Activated naive CD8-positive, alpha-beta T cell treated with anti-CD3 and anti-CD28 coated beads for 36 hours (primary cell): ENCODE measurements around the gene ETV6. TPM values are rescaled to one million over a fixed set of nuclear protein-coding genes. Genes with fewer than 3 reads are reported as not detected.
"Not testable (repeated sequence)": the region's sequence is repeated elsewhere in the genome, so short reads cannot be mapped to it uniquely, and the experiment has no call there.

Experiments
- DNase-seq: peaks from one replicate; pipeline ENCODE4 v3.0.0; 2021
- H3K27ac Mint-ChIP-seq: one replicate; pipeline ENCODE4 v1.8.0; 2022; ENCODE audit warnings: mild to moderate bottlenecking, moderate library complexity, mixed read lengths
- H3K27me3 Mint-ChIP-seq: one replicate; pipeline ENCODE4 v1.8.0; 2022; ENCODE audit warnings: mild to moderate bottlenecking, mixed read lengths
- H3K36me3 Mint-ChIP-seq: one replicate; pipeline ENCODE4 v1.8.0; 2021; ENCODE audit warnings: mild to moderate bottlenecking, mixed read lengths
- H3K4me1 Mint-ChIP-seq: one replicate; pipeline ENCODE4 v1.8.0; 2021; ENCODE audit warnings: mixed read lengths
- H3K4me3 Mint-ChIP-seq: one replicate; pipeline ENCODE4 v1.8.0; 2022; ENCODE audit warnings: mild to moderate bottlenecking, moderate library complexity, mixed read lengths
- H3K9me3 Mint-ChIP-seq: one replicate; pipeline ENCODE4 v1.8.0; 2022; ENCODE audit warnings: mixed read lengths
- total RNA-seq, 2 experiments: library from RNA; stranded (reverse); gene quantifications; one replicate each; pipeline ENCODE4 v1.2.3, GENCODE V29; 2021

Gene ETV6
- total RNA-seq: 10 to 100 TPM; 21.6 to 23.7 TPM

- peaks cover 33% of the 10 kb centered on the region for H3K4me1 Mint-ChIP-seq
- peaks cover 3% of the 10 kb centered on the region for H3K36me3 Mint-ChIP-seq
- H3K27me3 Mint-ChIP-seq: no peaks in the 10 kb centered on the region
- H3K27ac Mint-ChIP-seq: peak within 1 kb of the TSS; percentile 97
- peak; percentile 82 for DNase-seq
- peak within 1 kb of the TSS; percentile 91 for H3K4me3 Mint-ChIP-seq
- no peaks in the 10 kb centered on the region for H3K9me3 Mint-ChIP-seq
Measured at GRCh38 chr12:11649413-11650285, at the start of gene ETV6. ETV6 (plus strand) TSS chr12:11649674; CDS start chr12:11650128, 454 bp downstream.

- H3K27ac Mint-ChIP-seq: no peak overlapping the region
- H3K4me1 Mint-ChIP-seq: peaks cover 9% of the 10 kb centered on the region
- no peaks in the 10 kb centered on the region for H3K9me3 Mint-ChIP-seq
- no peak for DNase-seq
- no peaks in the 10 kb centered on the region for H3K36me3 Mint-ChIP-seq
- H3K27me3 Mint-ChIP-seq: no peaks in the 10 kb centered on the region
- H3K4me3 Mint-ChIP-seq: no peak overlapping the region
Measured at GRCh38 chr12:11600199-11600598, 49.3 kb upstream of the ETV6 start.

- no peaks in the 10 kb centered on the region for H3K27me3 Mint-ChIP-seq
- no peak overlapping the region for H3K27ac Mint-ChIP-seq
- H3K4me1 Mint-ChIP-seq: peaks cover 9% of the 10 kb centered on the region
- no peak overlapping the region for H3K4me3 Mint-ChIP-seq
- H3K9me3 Mint-ChIP-seq: no peaks in the 10 kb centered on the region
- no peaks in the 10 kb centered on the region for H3K36me3 Mint-ChIP-seq
- DNase-seq: no peak
Measured at GRCh38 chr12:11601647-11602046, 47.8 kb upstream of the ETV6 start.

GRCh38 chr12:11607313-11608081, 42.0 kb upstream of the ETV6 start:
- no peaks in the 10 kb centered on the region for H3K4me1 Mint-ChIP-seq
- no peak for DNase-seq
- no peaks in the 10 kb centered on the region for H3K36me3 Mint-ChIP-seq
- no peaks in the 10 kb centered on the region for H3K27me3 Mint-ChIP-seq
- H3K9me3 Mint-ChIP-seq: no peaks in the 10 kb centered on the region
- H3K4me3 Mint-ChIP-seq: no peak overlapping the region
- no peak overlapping the region for H3K27ac Mint-ChIP-seq

- no peaks in the 10 kb centered on the region for H3K36me3 Mint-ChIP-seq
- no peak overlapping the region for H3K4me3 Mint-ChIP-seq
- no peak for DNase-seq
- no peaks in the 10 kb centered on the region for H3K9me3 Mint-ChIP-seq
- no peaks in the 10 kb centered on the region for H3K4me1 Mint-ChIP-seq
- H3K27ac Mint-ChIP-seq: no peak overlapping the region
- H3K27me3 Mint-ChIP-seq: no peaks in the 10 kb centered on the region
Measured at GRCh38 chr12:11609045-11609444, 40.4 kb upstream of the ETV6 start.

GRCh38 chr12:11615481-11615880, 34.0 kb upstream of the ETV6 start:
- DNase-seq: no peak
- no peak overlapping the region for H3K27ac Mint-ChIP-seq
- H3K27me3 Mint-ChIP-seq: no peaks in the 10 kb centered on the region
- H3K4me3 Mint-ChIP-seq: no peak overlapping the region
- H3K9me3 Mint-ChIP-seq: no peaks in the 10 kb centered on the region
- H3K4me1 Mint-ChIP-seq: no peaks in the 10 kb centered on the region
- H3K36me3 Mint-ChIP-seq: no peaks in the 10 kb centered on the region

GRCh38 chr12:11618046-11618445, 31.4 kb upstream of the ETV6 start:
- DNase-seq: no peak
- H3K27me3 Mint-ChIP-seq: no peaks in the 10 kb centered on the region
- H3K4me3 Mint-ChIP-seq: no peak overlapping the region
- no peak overlapping the region for H3K27ac Mint-ChIP-seq
- H3K9me3 Mint-ChIP-seq: no peaks in the 10 kb centered on the region
- no peaks in the 10 kb centered on the region for H3K36me3 Mint-ChIP-seq
- peaks cover 3% of the 10 kb centered on the region for H3K4me1 Mint-ChIP-seq

GRCh38 chr12:11621797-11622423, 27.6 kb upstream of the ETV6 start:
- Mint-ChIP-seq H3K27ac (no peak overlapping the region), H3K36me3 (no peaks in the 10 kb centered on the region), H3K4me3 (no peak overlapping the region), H3K9me3 (no peaks in the 10 kb centered on the region), H3K27me3 (peaks cover 3% of the 10 kb centered on the region), H3K4me1 (peaks cover 3% of the 10 kb centered on the region)
- peak; percentile 14 for DNase-seq

GRCh38 chr12:11622876-11623281, 26.6 kb upstream of the ETV6 start:
- Mint-ChIP-seq H3K36me3 (no peaks in the 10 kb centered on the region), H3K27me3 (peaks cover 3% of the 10 kb centered on the region), H3K4me1 (peaks cover 3% of the 10 kb centered on the region), H3K9me3 (no peaks in the 10 kb centered on the region), H3K27ac (no peak overlapping the region), H3K4me3 (no peak overlapping the region)
- DNase-seq: no peak

GRCh38 chr12:11623382-11623781, 26.1 kb upstream of the ETV6 start:
- DNase-seq: no peak
- no peaks in the 10 kb centered on the region for H3K9me3 Mint-ChIP-seq
- no peak overlapping the region for H3K4me3 Mint-ChIP-seq
- H3K36me3 Mint-ChIP-seq: no peaks in the 10 kb centered on the region
- H3K27ac Mint-ChIP-seq: no peak overlapping the region
- peaks cover 3% of the 10 kb centered on the region for H3K27me3 Mint-ChIP-seq
- H3K4me1 Mint-ChIP-seq: peaks cover 3% of the 10 kb centered on the region

- Mint-ChIP-seq H3K9me3 (no peaks in the 10 kb centered on the region), H3K4me3 (no peak overlapping the region), H3K27ac (no peak overlapping the region), H3K27me3 (peaks cover 3% of the 10 kb centered on the region), H3K36me3 (no peaks in the 10 kb centered on the region), H3K4me1 (peaks cover 3% of the 10 kb centered on the region)
- no peak for DNase-seq
Measured at GRCh38 chr12:11624116-11624515, 25.4 kb upstream of the ETV6 start.

GRCh38 chr12:11627709-11628108, 21.8 kb upstream of the ETV6 start:
- H3K9me3 Mint-ChIP-seq, DNase-seq, H3K27me3 Mint-ChIP-seq, H3K4me3 Mint-ChIP-seq, H3K4me1 Mint-ChIP-seq, H3K27ac Mint-ChIP-seq, H3K36me3 Mint-ChIP-seq: not testable (repeated sequence)

GRCh38 chr12:11628353-11628752, 21.1 kb upstream of the ETV6 start:
- Mint-ChIP-seq H3K36me3 (no peaks in the 10 kb centered on the region), H3K27ac (no peak overlapping the region), H3K27me3 (peaks cover 3% of the 10 kb centered on the region), H3K4me3 (no peak overlapping the region), H3K4me1 (no peaks in the 10 kb centered on the region), H3K9me3 (no peaks in the 10 kb centered on the region)
- no peak for DNase-seq

GRCh38 chr12:11630046-11630706, 19.3 kb upstream of the ETV6 start:
- H3K27me3 Mint-ChIP-seq: no peaks in the 10 kb centered on the region
- no peaks in the 10 kb centered on the region for H3K9me3 Mint-ChIP-seq
- no peak overlapping the region for H3K4me3 Mint-ChIP-seq
- no peaks in the 10 kb centered on the region for H3K36me3 Mint-ChIP-seq
- no peak for DNase-seq
- no peak overlapping the region for H3K27ac Mint-ChIP-seq
- H3K4me1 Mint-ChIP-seq: no peaks in the 10 kb centered on the region

GRCh38 chr12:11631288-11631687, 18.2 kb upstream of the ETV6 start:
- no peaks in the 10 kb centered on the region for H3K4me1 Mint-ChIP-seq
- DNase-seq: no peak
- no peaks in the 10 kb centered on the region for H3K36me3 Mint-ChIP-seq
- H3K27me3 Mint-ChIP-seq: no peaks in the 10 kb centered on the region
- peaks cover 5% of the 10 kb centered on the region for H3K9me3 Mint-ChIP-seq
- no peak overlapping the region for H3K27ac Mint-ChIP-seq
- H3K4me3 Mint-ChIP-seq: no peak overlapping the region
